GM12892 (cell line): ENCODE measurements around the gene CACNA1G.

Experiments used
- DNase-seq: peaks from one replicate; pipeline ENCODE4 v3.0.0; 2011; ENCODE audit not compliant: insufficient read length
- FAIRE-seq: peaks from 2 replicates; lab custom pipeline; 2011; peaks lifted over from hg19 to GRCh38; lab: Jason Lieb, UNC
- POLR2A ChIP-seq: IDR thresholded peaks from 2 replicates; pipeline ENCODE4 v1.6.1; 2011; ENCODE audit warnings: low read depth, low read length, control low read depth
- POLR2AphosphoS5 ChIP-seq: IDR thresholded peaks from 2 replicates; pipeline ENCODE4 v1.6.1; 2011; ENCODE audit warnings: low read depth, low read length, control low read depth
- TAF1 ChIP-seq: IDR thresholded peaks from 2 replicates; pipeline ENCODE4 v1.6.1; 2011; ENCODE audit warnings: low read depth, mild to moderate bottlenecking, control low read depth, low read length, borderline replicate concordance

Gene CACNA1G

DNA sequence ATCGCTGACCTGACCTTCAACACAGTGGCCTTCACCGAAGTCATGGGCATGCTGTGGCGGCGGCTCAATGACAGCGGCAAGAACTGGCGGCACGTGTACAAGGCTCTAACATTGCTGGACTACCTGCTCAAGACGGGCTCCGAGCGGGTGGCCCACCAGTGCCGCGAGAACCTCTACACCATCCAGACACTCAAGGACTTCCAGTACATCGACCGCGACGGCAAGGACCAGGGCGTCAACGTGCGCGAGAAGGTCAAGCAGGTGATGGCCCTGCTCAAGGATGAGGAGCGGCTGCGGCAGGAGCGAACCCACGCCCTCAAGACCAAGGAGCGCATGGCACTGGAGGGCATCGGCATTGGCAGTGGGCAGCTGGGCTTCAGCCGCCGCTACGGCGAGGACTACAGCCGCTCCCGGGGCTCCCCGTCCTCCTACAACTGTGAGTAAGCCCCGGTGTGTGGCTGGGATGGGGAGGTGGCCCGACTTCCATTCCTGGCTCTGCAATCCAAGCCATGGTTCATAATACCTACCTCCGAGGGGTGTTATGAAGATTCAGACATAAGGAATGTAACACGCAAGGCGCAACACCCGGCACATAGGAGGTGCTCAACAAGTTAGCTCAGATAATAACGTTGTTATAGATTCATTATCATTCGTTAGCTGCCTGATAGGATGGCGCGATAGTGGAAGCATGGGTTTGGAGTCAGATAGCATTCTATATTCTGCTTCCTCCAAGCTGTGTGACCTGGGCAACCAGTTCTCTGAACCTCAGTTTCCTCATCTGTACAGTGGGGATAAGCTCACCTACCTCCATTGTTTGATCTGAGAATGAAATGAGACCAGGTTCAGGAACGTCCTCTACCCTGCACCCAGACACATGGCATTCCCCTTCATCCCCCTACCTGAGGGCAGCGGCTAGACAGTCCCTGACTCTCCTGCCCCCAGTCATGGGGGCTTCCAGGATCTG, 23.6 kb upstream of the CACNA1G start:
- FAIRE-seq (no peak), DNase-seq (no peak)
- TF ChIP-seq TAF1 (no peak), POLR2AphosphoS5 (no peak), POLR2A (no peak)

DNA sequence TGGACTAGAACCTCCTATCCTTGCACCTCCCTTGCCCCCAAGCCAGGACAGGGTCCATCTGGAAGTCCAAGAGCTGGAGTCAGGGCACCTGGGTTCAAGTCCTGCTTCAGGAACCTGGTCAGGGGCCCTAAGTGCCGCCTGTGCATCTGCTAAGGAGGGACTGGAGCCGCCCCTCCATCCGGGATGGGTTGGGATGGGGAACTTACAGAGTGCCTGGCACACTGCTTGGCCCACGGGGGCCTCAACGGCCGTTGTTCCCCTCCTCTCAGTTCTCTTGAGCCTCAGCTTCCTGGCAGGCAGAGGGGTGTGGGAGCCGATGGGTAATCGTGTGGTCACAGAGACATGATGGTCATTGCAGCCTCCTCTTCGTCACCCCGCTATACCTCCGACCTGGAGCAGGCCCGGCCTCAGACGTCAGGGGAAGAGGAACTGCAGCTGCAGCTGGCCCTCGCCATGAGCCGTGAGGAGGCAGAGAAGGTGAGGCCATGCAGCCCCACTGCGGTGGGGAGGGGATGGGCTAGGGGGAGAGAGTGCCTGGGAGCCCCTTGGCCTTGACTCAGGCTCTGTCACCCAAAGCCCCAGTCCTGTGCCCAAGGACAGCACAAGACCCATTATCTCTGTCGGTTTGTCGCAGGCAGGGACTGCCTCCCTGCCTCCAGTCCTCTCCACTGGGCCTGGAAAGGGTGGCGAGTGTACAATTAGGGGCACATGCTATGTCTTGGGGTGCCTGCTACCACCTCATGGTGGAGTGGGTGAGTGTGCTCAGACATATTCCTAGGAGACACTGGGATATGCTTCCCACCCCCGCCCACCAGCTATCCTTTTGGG, 22.6 kb upstream of the CACNA1G start:
- DNase-seq (no peak), FAIRE-seq (no peak)
- no peak for TF ChIP-seq POLR2AphosphoS5
- TF ChIP-seq TAF1: no peak
- TF ChIP-seq POLR2A: no peak

- TF ChIP-seq POLR2AphosphoS5 (no peak), TAF1 (no peak), POLR2A (no peak)
- DNase-seq: no peak
- FAIRE-seq: no peak
Measured at GRCh38 chr17:50538549-50539410, 21.7 kb upstream of the CACNA1G start.

GRCh38 chr17:50539762-50540559, 20.6 kb upstream of the CACNA1G start:
- TF ChIP-seq TAF1 (no peak), POLR2AphosphoS5 (no peak), POLR2A (no peak)
- FAIRE-seq (no peak), DNase-seq (no peak)

GRCh38 chr17:50540560-50541401, 19.7 kb upstream of the CACNA1G start:
- DNase-seq (no peak), FAIRE-seq (no peak)
- TF ChIP-seq POLR2AphosphoS5: no peak
- TF ChIP-seq POLR2A: no peak
- TF ChIP-seq TAF1: no peak

- TF ChIP-seq POLR2A: no peak
- no peak for TF ChIP-seq POLR2AphosphoS5
- TF ChIP-seq TAF1: no peak
- no peak for FAIRE-seq
- DNase-seq: no peak
Measured at GRCh38 chr17:50541402-50541715, 19.2 kb upstream of the CACNA1G start.

- DNase-seq: peak; percentile 99
- peak; percentile 97 for FAIRE-seq
- TF ChIP-seq POLR2AphosphoS5: no peak
Measured at GRCh38 chr17:50541716-50542688, 18.5 kb upstream of the CACNA1G start.

- DNase-seq (no peak), FAIRE-seq (no peak)
- no peak for TF ChIP-seq POLR2AphosphoS5
- no peak for TF ChIP-seq POLR2A
- no peak for TF ChIP-seq TAF1
Measured at GRCh38 chr17:50542795-50543774, 17.4 kb upstream of the CACNA1G start.

GRCh38 chr17:50544516-50544915, 16.0 kb upstream of the CACNA1G start:
- TF ChIP-seq TAF1: no peak
- no peak for TF ChIP-seq POLR2AphosphoS5
- no peak for TF ChIP-seq POLR2A
- FAIRE-seq (no peak), DNase-seq (no peak)
